HepG2 (cell line): ENCODE measurements around the gene PTCD2. TPM values are rescaled to one million over a fixed set of nuclear protein-coding genes. Genes with fewer than 3 reads are reported as not detected.

Experiments used
- ATAC-seq: fragments of 200-7000 bp; cut with Tn5 transposase; 3 replicates; pipeline ENCODE4 v1.9.1; 2020; ENCODE audit warnings: mild to moderate bottlenecking, moderate library complexity
- BruUV-seq: library from RNA; stranded (reverse); fragments of 400-500 nt; replicated peaks from 2 replicates; lab custom pipeline; 2021; lab: Mats Ljungman, UMichigan
- CTCF ChIA-PET: fragments of 300-600 bp; formaldehyde crosslinking; extraction: SDS; loops from one replicate; lab custom pipeline; 2021; ENCODE audit warnings: low total read pairs, inconsistent platforms, low intra/inter-chr PET ratio; lab: Yijun Ruan, JAX
- POLR2A ChIA-PET: fragments of 350-600 bp; sonication (Branson Sonifier 250); formaldehyde crosslinking; loops from one replicate; lab custom pipeline; 2020; ENCODE audit warnings: antibody characterized with exemption, inconsistent platforms; lab: Yijun Ruan, JAX
- DNase-seq: peaks from one replicate; pipeline ENCODE4 v3.0.0-alpha.2; 2015; ENCODE audit warnings: low spot score
- FAIRE-seq: peaks from 3 replicates; lab custom pipeline; 2011; peaks lifted over from hg19 to GRCh38; lab: Jason Lieb, UNC
- H2AFZ ChIP-seq: one replicate; pipeline ENCODE4 v1.6.1; 2011; ENCODE audit warnings: low read length, inconsistent platforms
- H3K27ac ChIP-seq: fragments of 300-600 bp; 3 replicates; pipeline ENCODE4 v1.8.0; 2011; ENCODE audit warnings: mixed run types, mild to moderate bottlenecking, mixed read lengths, low read length, inconsistent platforms; ENCODE audit not compliant: insufficient read depth; ENCODE audit errors: extremely low read length
- H3K27me3 ChIP-seq, 2 experiments: fragments of 200-600 bp in 1 of 2; 2 replicates in 1 of 2; 3 replicates in 1 of 2; pipeline versions ENCODE4 v1.6.0 to v1.8.0; 2011; ENCODE audit warnings: low read length in 2 of 2, mild to moderate bottlenecking in 2 of 2, moderate library complexity in 2 of 2, inconsistent platforms in 1 of 2; ENCODE audit not compliant: insufficient read depth in 2 of 2, control insufficient read depth in 1 of 2
- H3K36me3 ChIP-seq, 2 experiments: fragments of 200-600 bp in 1 of 2; replicated peaks in 1 of 2; 2 replicates in 1 of 2; 3 replicates in 1 of 2; pipeline versions ENCODE4 v1.5.1 to v1.8.0; 2011; ENCODE audit warnings: low read length in 2 of 2, inconsistent platforms in 1 of 2; ENCODE audit not compliant: insufficient read depth in 2 of 2, control insufficient read depth in 1 of 2
- H3K4me1 ChIP-seq: 2 replicates; pipeline ENCODE4 v1.5.1; 2012; ENCODE audit warnings: low read length, inconsistent platforms; ENCODE audit not compliant: insufficient read depth
- H3K4me2 ChIP-seq: 2 replicates; pipeline ENCODE4 v1.6.0; 2011; ENCODE audit warnings: low read depth, low read length, inconsistent platforms
- H3K4me3 ChIP-seq, 3 experiments: fragments of 200-600 bp in 1 of 3; sonication (generic), shearing (Covaris generic) in 1 of 3; replicated peaks in 1 of 3; 2 replicates each; pipeline ENCODE4 v1.5.1; 2011 to 2016; ENCODE audit warnings: low read length in 3 of 3, inconsistent platforms in 2 of 3, low read depth in 2 of 3, mild to moderate bottlenecking in 2 of 3, control low read depth in 1 of 3, mixed read lengths in 1 of 3; ENCODE audit not compliant: insufficient read depth in 1 of 3
- H3K79me2 ChIP-seq: one replicate; pipeline ENCODE4 v1.6.1; 2011; ENCODE audit warnings: low read length, inconsistent platforms; ENCODE audit not compliant: insufficient read depth
- H3K9ac ChIP-seq: 2 replicates; pipeline ENCODE4 v1.6.0; 2011; ENCODE audit warnings: mild to moderate bottlenecking, low read depth, low read length, inconsistent platforms; ENCODE audit not compliant: insufficient read depth
- H3K9me3 ChIP-seq: 2 replicates; pipeline ENCODE4 v1.5.1; 2012; ENCODE audit warnings: mild to moderate bottlenecking, low read length
- H4K20me1 ChIP-seq: 2 replicates; pipeline ENCODE4 v1.6.0; 2011; ENCODE audit warnings: inconsistent platforms, mild to moderate bottlenecking, low read length, moderate library complexity; ENCODE audit not compliant: insufficient read depth
- RARA ChIP-seq: IDR thresholded peaks from 2 replicates; pipeline ENCODE4 v1.6.1; 2016; ENCODE audit warnings: missing genetic modification reagents, missing compliant biosample characterization
- ZFYVE20 ChIP-seq: sonication (generic); formaldehyde crosslinking; IDR thresholded peaks from 2 replicates; pipeline ENCODE4 v1.8.0; 2023; ENCODE audit warnings: low read depth, mild to moderate bottlenecking, moderate library complexity, missing genetic modification reagents, borderline replicate concordance
- ZNF121 ChIP-seq: sonication (generic); formaldehyde crosslinking; IDR thresholded peaks from 2 replicates; pipeline ENCODE4 v1.5.0; 2020; ENCODE audit warnings: mild to moderate bottlenecking, missing genetic modification reagents
- ZNF317 ChIP-seq: sonication (generic); formaldehyde crosslinking; IDR thresholded peaks from 2 replicates; pipeline ENCODE4 v1.5.0; 2020; ENCODE audit warnings: mild to moderate bottlenecking, missing genetic modification reagents
- ZNF776 ChIP-seq: sonication (generic); formaldehyde crosslinking; IDR thresholded peaks from 2 replicates; pipeline ENCODE4 v1.4.0; 2020; ENCODE audit warnings: mild to moderate bottlenecking, missing genetic modification reagents
- ZNF781 ChIP-seq: sonication (generic); formaldehyde crosslinking; IDR thresholded peaks from 2 replicates; pipeline ENCODE4 v1.5.1; 2020; ENCODE audit warnings: borderline replicate concordance, mild to moderate bottlenecking, missing genetic modification reagents; ENCODE audit errors: not compliant biosample characterization
- WGBS: methylation state at CpG from one replicate; pipeline ENCODE4 v1.1.6; 2017; ENCODE audit warnings: low lambda C conversion rate; 5-methylcytosine and 5-hydroxymethylcytosine counted together
- in situ Hi-C: cut with HindIII; loops from 2 replicates; pipeline ENCODE4 v1.10.0; 2017; ENCODE audit warnings: low pct_unique_long_range_greater_than_20kb; ENCODE audit not compliant: extremely low pct_ligation_motif_present
- intact Hi-C: fragments of 100-400 bp; cut with micrococcal nuclease; formaldehyde crosslinking; loops from one replicate; pipeline ENCODE4 v1.10.0; 2022; ENCODE audit not compliant: unreplicated experiment
- polyA plus RNA-seq, 8 experiments: library from polyadenylated mRNA; depleted of rRNA in 3 of 8; stranded (reverse) in 7 of 8; unstranded in 1 of 8; fragments of >200 nt; fragmentation: Illumina TruSeq in 4 of 8; extraction: Trizol in 4 of 8; gene quantifications; 2 replicates each; pipeline versions ENCODE4 v1.2.1 to v1.2.3, GENCODE V29; 2011 to 2016; ENCODE audit warnings: low read depth in 4 of 8, missing spikeins in 1 of 8, mixed read lengths in 1 of 8; ENCODE audit not compliant: insufficient read depth in 1 of 8
- total RNA-seq, 5 experiments: library from RNA; depleted of rRNA; stranded (reverse); fragments of >200 nt; fragmentation: Illumina TruSeq; extraction: Trizol; gene quantifications; 2 replicates each; pipeline ENCODE4 v1.2.3, GENCODE V29; 2016; ENCODE audit warnings: low read depth in 1 of 5
- TF ChIP-seq, protein P1 (sequence below): sonication (generic); formaldehyde crosslinking; IDR thresholded peaks from 2 replicates; pipeline ENCODE4 v1.8.0; 2023; ENCODE audit warnings: mild to moderate bottlenecking, missing genetic modification reagents
- TF ChIP-seq, protein P2 (sequence below): IDR thresholded peaks from 2 replicates; pipeline ENCODE4 v1.6.1; 2016; ENCODE audit warnings: mild to moderate bottlenecking
- TF ChIP-seq, protein P3 (sequence below): sonication (generic); formaldehyde crosslinking; IDR thresholded peaks from 2 replicates; pipeline ENCODE4 v1.5.0; 2020; ENCODE audit warnings: missing genetic modification reagents

PTCD2 gene
- total and polyA plus RNA-seq, 2 of the 13 experiments (the other 11 are each of a cell fraction or from before 2014, with no cell fraction given): 5.3 to 6.4 TPM

DNA sequence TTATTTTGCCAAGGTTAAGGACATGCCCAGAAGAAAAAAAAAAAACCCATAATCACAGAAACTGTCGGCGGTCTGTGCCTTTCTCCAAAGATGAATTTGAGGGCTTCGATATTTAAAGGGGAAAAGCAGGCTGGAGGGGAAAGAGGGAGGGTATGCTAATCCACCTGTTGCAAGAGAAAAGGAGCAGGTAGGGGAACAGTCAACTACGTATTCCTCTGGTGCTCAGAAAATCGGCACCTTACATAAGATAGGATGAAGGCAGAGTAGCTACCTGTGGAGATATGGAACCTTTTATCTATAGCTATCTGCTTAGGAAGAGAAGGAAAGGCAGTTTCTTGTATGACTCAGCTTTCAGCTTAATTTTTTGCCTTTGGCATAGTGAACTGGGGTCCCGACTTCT, 77.7 kb downstream of the PTCD2 start:
- no peaks in the 10 kb centered on the region; a peak in 1 of 5 replicates for H3K27me3 ChIP-seq
- 21% methylated on average over 6 of the region's 6 CpGs for WGBS
- TF ChIP-seq, protein P1, sequence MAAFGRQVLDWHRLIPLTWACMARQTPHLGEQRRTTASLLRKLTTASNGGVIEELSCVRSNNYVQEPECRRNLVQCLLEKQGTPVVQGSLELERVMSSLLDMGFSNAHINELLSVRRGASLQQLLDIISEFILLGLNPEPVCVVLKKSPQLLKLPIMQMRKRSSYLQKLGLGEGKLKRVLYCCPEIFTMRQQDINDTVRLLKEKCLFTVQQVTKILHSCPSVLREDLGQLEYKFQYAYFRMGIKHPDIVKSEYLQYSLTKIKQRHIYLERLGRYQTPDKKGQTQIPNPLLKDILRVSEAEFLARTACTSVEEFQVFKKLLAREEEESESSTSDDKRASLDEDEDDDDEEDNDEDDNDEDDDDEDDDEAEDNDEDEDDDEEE (CRISPR knock-in tag): no peak
- TF ChIP-seq ZNF121 (CRISPR knock-in tag) (no peak), RARA (no peak), ZFYVE20 (no peak), ZNF317 (CRISPR knock-in tag) (no peak)
- no peaks in the 10 kb centered on the region for H3K4me1 ChIP-seq
- H3K9ac ChIP-seq: no peak overlapping the region
- H3K9me3 ChIP-seq: peaks cover 28% of the 10 kb centered on the region
- H3K36me3 ChIP-seq: no peaks in the 10 kb centered on the region
- ChIA-PET CTCF (no interaction called here), POLR2A (no interaction called here)
- no peak for FAIRE-seq
- in situ Hi-C loops: no loop called here
- BruUV-seq: no TSS peak
- no peak overlapping the region for H3K27ac ChIP-seq
- no peak overlapping the region for H3K4me2 ChIP-seq
- no peak for DNase-seq
- no peak overlapping the region for H2AFZ ChIP-seq
- intact Hi-C loops: no loop called here
- H3K4me3 ChIP-seq: no peak overlapping the region
- ATAC-seq: no peak
- H4K20me1 ChIP-seq: no peaks in the 10 kb centered on the region
- no peaks in the 10 kb centered on the region for H3K79me2 ChIP-seq

DNA sequence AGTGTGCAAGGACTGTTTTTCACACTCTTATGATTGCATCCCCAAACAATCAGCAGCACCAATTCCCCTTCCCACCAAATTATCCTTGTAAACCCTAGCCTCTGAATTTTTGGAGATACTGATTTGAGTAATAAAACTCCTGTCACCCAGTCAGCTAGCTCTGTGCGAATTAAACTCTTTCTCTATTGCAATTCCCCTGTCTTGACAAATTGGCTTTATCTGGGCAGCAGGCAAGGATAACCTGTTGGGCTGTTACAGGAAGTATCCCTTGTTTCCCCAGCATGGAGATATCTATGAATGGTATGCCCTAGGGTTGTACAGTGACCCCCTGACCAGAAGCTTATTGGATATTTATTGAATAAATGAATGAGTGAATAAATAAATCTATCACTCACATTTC, 80.8 kb downstream of the PTCD2 start:
- DNase-seq (no peak), ATAC-seq (no peak), FAIRE-seq (no peak)
- Histone ChIP-seq H3K27ac (no peak overlapping the region), H3K4me2 (no peak overlapping the region), H3K36me3 (no peaks in the 10 kb centered on the region), H3K4me1 (no peaks in the 10 kb centered on the region), H3K4me3 (no peak overlapping the region), H3K9me3 (peaks cover 28% of the 10 kb centered on the region), H2AFZ (no peak overlapping the region), H3K9ac (no peak overlapping the region), H3K27me3 (peaks cover 0 to 3% of the 10 kb centered on the region in 2 experiments; a peak in 1 of 5 replicates), H4K20me1 (no peaks in the 10 kb centered on the region), H3K79me2 (no peaks in the 10 kb centered on the region)
- BruUV-seq: no TSS peak
- intact Hi-C loops: no loop called here
- WGBS: 0% methylated on average over 1 of the region's 1 CpG
- in situ Hi-C loops: no loop called here
- TF ChIP-seq ZNF776 (CRISPR knock-in tag) (no peak), ZNF781 (CRISPR knock-in tag) (no peak)
- TF ChIP-seq, protein P2, sequence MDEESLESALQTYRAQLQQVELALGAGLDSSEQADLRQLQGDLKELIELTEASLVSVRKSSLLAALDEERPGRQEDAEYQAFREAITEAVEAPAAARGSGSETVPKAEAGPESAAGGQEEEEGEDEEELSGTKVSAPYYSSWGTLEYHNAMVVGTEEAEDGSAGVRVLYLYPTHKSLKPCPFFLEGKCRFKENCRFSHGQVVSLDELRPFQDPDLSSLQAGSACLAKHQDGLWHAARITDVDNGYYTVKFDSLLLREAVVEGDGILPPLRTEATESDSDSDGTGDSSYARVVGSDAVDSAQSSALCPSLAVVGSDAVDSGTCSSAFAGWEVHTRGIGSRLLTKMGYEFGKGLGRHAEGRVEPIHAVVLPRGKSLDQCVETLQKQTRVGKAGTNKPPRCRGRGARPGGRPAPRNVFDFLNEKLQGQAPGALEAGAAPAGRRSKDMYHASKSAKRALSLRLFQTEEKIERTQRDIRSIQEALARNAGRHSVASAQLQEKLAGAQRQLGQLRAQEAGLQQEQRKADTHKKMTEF (CRISPR knock-in tag): no peak
- TF ChIP-seq, protein P3, sequence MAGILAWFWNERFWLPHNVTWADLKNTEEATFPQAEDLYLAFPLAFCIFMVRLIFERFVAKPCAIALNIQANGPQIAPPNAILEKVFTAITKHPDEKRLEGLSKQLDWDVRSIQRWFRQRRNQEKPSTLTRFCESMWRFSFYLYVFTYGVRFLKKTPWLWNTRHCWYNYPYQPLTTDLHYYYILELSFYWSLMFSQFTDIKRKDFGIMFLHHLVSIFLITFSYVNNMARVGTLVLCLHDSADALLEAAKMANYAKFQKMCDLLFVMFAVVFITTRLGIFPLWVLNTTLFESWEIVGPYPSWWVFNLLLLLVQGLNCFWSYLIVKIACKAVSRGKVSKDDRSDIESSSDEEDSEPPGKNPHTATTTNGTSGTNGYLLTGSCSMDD: no peak
- POLR2A ChIA-PET: no interaction called here
- CTCF ChIA-PET: no interaction called here
